B cell (primary cell): Measurements from ENCODE around the gene MRPL55. TPM values are rescaled to one million over a fixed set of nuclear protein-coding genes. Genes with fewer than 3 reads are reported as not detected.

ENCODE experiments used
- ATAC-seq: fragments of 200-7000 bp; cut with Tn5 transposase; one replicate; pipeline ENCODE4 v1.10.0; 2021; ENCODE audit warnings: low read depth, mild to moderate bottlenecking, moderate number of reproducible peaks, moderate library complexity
- CTCF ChIA-PET: fragments of 350-600 bp; sonication (Branson Sonifier 250); formaldehyde crosslinking; loops from one replicate; lab custom pipeline; 2021; ENCODE audit warnings: antibody characterized with exemption, inconsistent platforms; lab: Charles Lee
- POLR2A ChIA-PET: fragments of 350-600 bp; sonication (Branson Sonifier 250); formaldehyde crosslinking; loops from one replicate; lab custom pipeline; 2021; ENCODE audit warnings: antibody characterized with exemption; lab: Charles Lee
- DNase-seq: peaks from one replicate; pipeline ENCODE4 v3.0.0; 2013
- H2AFZ ChIP-seq: 2 replicates; pipeline ENCODE4 v1.6.1; 2012; ENCODE audit warnings: mild to moderate bottlenecking, low read depth, low read length; ENCODE audit not compliant: insufficient read depth, poor library complexity, severe bottlenecking
- H3K27ac ChIP-seq, 2 donors: 1 replicate in 1 of 2; 2 replicates in 1 of 2; pipeline ENCODE4 v1.5.1; 2012 to 2013; ENCODE audit warnings: low read length in 2 of 2, mild to moderate bottlenecking in 2 of 2, moderate library complexity in 1 of 2
- H3K27me3 ChIP-seq, 4 experiments: fragments of 200-600 bp in 1 of 4; sonication (generic) in 1 of 4; replicated peaks in 1 of 4; 1 replicate in 2 of 4; 2 replicates in 2 of 4; pipeline versions ENCODE4 v1.6.1 to v1.7.0; 2013 to 2016; ENCODE audit warnings: low read length in 3 of 4, mild to moderate bottlenecking in 2 of 4, mixed read lengths in 1 of 4, moderate library complexity in 1 of 4; ENCODE audit not compliant: insufficient read depth in 4 of 4, control insufficient read depth in 3 of 4; ENCODE audit errors: control extremely low read depth in 1 of 4
- H3K36me3 ChIP-seq, 2 experiments: replicated peaks in 1 of 2; 1 replicate in 1 of 2; 2 replicates in 1 of 2; pipeline versions ENCODE4 v1.6.1 to v1.7.1; 2013; ENCODE audit warnings: low read length in 1 of 2; ENCODE audit not compliant: insufficient read depth in 2 of 2, control insufficient read depth in 1 of 2; ENCODE audit errors: control extremely low read depth in 1 of 2, extremely low read depth in 1 of 2
- H3K4me1 ChIP-seq, 2 donors: fragments of 200-600 bp in 1 of 2; sonication (generic) in 1 of 2; 1 replicate in 1 of 2; 2 replicates in 1 of 2; pipeline versions ENCODE4 v1.5.1 to v1.6.1; 2013 to 2017; ENCODE audit warnings: low read length in 2 of 2; ENCODE audit not compliant: control insufficient read depth in 2 of 2, insufficient read depth in 2 of 2
- H3K4me2 ChIP-seq: replicated peaks from 2 replicates; pipeline ENCODE3; 2012; ENCODE audit warnings: mild to moderate bottlenecking, low read depth, low read length; ENCODE audit not compliant: poor library complexity, severe bottlenecking
- H3K4me3 ChIP-seq, 5 experiments: fragments of 200-600 bp in 1 of 5; sonication (generic) in 1 of 5; 1 replicate in 3 of 5; 2 replicates in 2 of 5; pipeline versions ENCODE4 v1.5.1 to v1.7.0; 2011 to 2016; ENCODE audit warnings: low read length in 4 of 5, mild to moderate bottlenecking in 4 of 5, low read depth in 2 of 5, control low read depth in 1 of 5, moderate library complexity in 1 of 5; ENCODE audit not compliant: insufficient read depth in 1 of 5; ENCODE audit errors: control extremely low read depth in 1 of 5, extremely low read depth in 1 of 5
- H3K79me2 ChIP-seq: fragments of 200-600 bp; sonication (generic); one replicate; pipeline ENCODE4 v1.6.0; 2016; ENCODE audit warnings: low read length; ENCODE audit not compliant: control insufficient read depth, insufficient read depth
- H3K9ac ChIP-seq: fragments of 200-600 bp; sonication (generic); 2 replicates; pipeline ENCODE4 v1.6.1; 2017; ENCODE audit warnings: mild to moderate bottlenecking, low read length, moderate library complexity
- H3K9me3 ChIP-seq, 3 donors: one replicate each; pipeline versions ENCODE4 v1.6.1 to v1.7.1; 2013; ENCODE audit warnings: low read length in 2 of 3; ENCODE audit not compliant: control insufficient read depth in 2 of 3, insufficient read depth in 1 of 3; ENCODE audit errors: control extremely low read depth in 1 of 3
- H4K20me1 ChIP-seq: 2 replicates; pipeline ENCODE4 v1.6.0; 2012; ENCODE audit warnings: mild to moderate bottlenecking, low read length; ENCODE audit not compliant: insufficient read depth, control insufficient read depth, poor library complexity, severe bottlenecking
- H3K27ac Mint-ChIP-seq: one replicate; pipeline ENCODE4 v1.8.0; 2021; ENCODE audit warnings: mixed read lengths
- H3K27me3 Mint-ChIP-seq: one replicate; pipeline ENCODE4 v1.8.0; 2021; ENCODE audit warnings: mixed read lengths
- H3K4me1 Mint-ChIP-seq: one replicate; pipeline ENCODE4 v1.8.0; 2021; ENCODE audit warnings: mixed read lengths
- H3K4me3 Mint-ChIP-seq: one replicate; pipeline ENCODE4 v1.8.0; 2021; ENCODE audit warnings: mixed read lengths
- H3K9me3 Mint-ChIP-seq: one replicate; pipeline ENCODE4 v1.8.0; 2022; ENCODE audit warnings: mixed read lengths; ENCODE audit not compliant: insufficient read depth
- EZH2 ChIP-seq: IDR thresholded peaks from 2 replicates; pipeline ENCODE4 v1.6.1; 2012; ENCODE audit warnings: borderline replicate concordance, low read depth, mild to moderate bottlenecking, moderate library complexity, low read length; ENCODE audit not compliant: insufficient read depth, poor library complexity, severe bottlenecking
- WGBS: methylation state at CpG from one replicate; pipeline ENCODE4 v1.1.5; 2013; ENCODE audit warnings: missing lambda C conversion rate; ENCODE audit not compliant: insufficient coverage; 5-methylcytosine and 5-hydroxymethylcytosine counted together
- intact Hi-C: fragments of 100-400 bp; cut with micrococcal nuclease; formaldehyde crosslinking; loops from one replicate; pipeline ENCODE4 v1.10.0; 2022
- polyA plus RNA-seq: library from polyadenylated mRNA; depleted of rRNA; stranded (reverse); fragments of >200 nt; gene quantifications from 2 replicates; pipeline ENCODE4 v1.2.3, GENCODE V29; 2012
- total RNA-seq, 2 donors: library from RNA; stranded (reverse); fragments of 120-200 nt in 1 of 2; gene quantifications; 1 replicate in 1 of 2; 2 replicates in 1 of 2; pipeline versions ENCODE4 v1.2.3 to v1.2.4, GENCODE V29; 2013 to 2022
- TF ChIP-seq, protein P1 (sequence below): fragments of 200-600 bp; IDR thresholded peaks from one replicate; pipeline ENCODE4 v1.8.0; 2022; ENCODE audit warnings: antibody characterized with exemption, mild to moderate bottlenecking

MRPL55 gene
- total and polyA plus RNA-seq, 2 donors (not counting 1 experiment from before 2014, with no cell fraction given), result 38.9 to 297 TPM

DNA sequence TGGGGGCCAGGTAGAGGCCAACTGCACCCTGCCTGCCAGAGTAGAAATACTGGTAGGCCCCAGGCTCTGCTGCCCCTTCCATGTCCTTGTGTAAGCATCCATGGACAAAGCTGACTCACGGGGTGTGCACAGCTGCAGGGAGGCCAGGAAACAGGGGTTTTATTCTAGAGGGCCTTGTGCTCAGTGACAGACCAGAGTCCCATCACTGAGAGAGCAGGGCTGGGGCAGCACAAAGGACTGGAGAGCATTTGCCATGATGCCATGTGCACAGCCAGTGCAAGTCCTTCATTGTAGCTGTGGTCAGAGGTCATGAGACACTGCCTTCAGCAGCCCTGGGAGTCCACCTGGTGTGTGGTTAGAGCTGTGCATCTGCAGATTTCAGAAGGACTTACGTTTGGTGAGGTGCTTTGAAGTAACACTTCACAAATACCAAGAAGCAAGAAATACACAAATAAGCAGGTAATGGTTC, 18.5 kb downstream of the MRPL55 start:
- 23% methylated on average over 1 of the region's 2 CpGs for WGBS
- ChIA-PET CTCF (interaction anchor here (1.3 kb wide), 1 partner anchor 10 kb away, joined by 3 read pairs; no protein-coding TSS in a partner anchor), POLR2A (no interaction called here)
- H3K9me3 Mint-ChIP-seq, result peaks cover 4% of the 10 kb centered on the region
- no peak overlapping the region for H3K9ac ChIP-seq
- intact Hi-C loops, result no loop called here
- peak overlapping the region; percentile 49 for H3K4me2 ChIP-seq
- H3K27me3 ChIP-seq, result no peaks in the 10 kb centered on the region
- DNase-seq (no peak), ATAC-seq (no peak)
- H3K4me1 ChIP-seq, result peaks cover 59 to 65% of the 10 kb centered on the region in 2 donors
- H4K20me1 ChIP-seq, result peaks cover 98% of the 10 kb centered on the region
- H3K4me1 Mint-ChIP-seq, result peaks cover 74% of the 10 kb centered on the region
- peak overlapping the region in 1 of 2 donors; percentile 28 for H3K27ac ChIP-seq
- peak overlapping the region; percentile 20 for H3K27ac Mint-ChIP-seq
- peaks cover 0 to 28% of the 10 kb centered on the region in 2 experiments for H3K36me3 ChIP-seq
- H3K79me2 ChIP-seq, result peaks cover 100% of the 10 kb centered on the region
- H3K4me3 Mint-ChIP-seq, result peak overlapping the region; percentile 39
- no peak overlapping the region for H2AFZ ChIP-seq
- no peak for TF ChIP-seq EZH2
- TF ChIP-seq, protein P1, sequence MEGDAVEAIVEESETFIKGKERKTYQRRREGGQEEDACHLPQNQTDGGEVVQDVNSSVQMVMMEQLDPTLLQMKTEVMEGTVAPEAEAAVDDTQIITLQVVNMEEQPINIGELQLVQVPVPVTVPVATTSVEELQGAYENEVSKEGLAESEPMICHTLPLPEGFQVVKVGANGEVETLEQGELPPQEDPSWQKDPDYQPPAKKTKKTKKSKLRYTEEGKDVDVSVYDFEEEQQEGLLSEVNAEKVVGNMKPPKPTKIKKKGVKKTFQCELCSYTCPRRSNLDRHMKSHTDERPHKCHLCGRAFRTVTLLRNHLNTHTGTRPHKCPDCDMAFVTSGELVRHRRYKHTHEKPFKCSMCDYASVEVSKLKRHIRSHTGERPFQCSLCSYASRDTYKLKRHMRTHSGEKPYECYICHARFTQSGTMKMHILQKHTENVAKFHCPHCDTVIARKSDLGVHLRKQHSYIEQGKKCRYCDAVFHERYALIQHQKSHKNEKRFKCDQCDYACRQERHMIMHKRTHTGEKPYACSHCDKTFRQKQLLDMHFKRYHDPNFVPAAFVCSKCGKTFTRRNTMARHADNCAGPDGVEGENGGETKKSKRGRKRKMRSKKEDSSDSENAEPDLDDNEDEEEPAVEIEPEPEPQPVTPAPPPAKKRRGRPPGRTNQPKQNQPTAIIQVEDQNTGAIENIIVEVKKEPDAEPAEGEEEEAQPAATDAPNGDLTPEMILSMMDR, result no peak
- H3K27me3 Mint-ChIP-seq, result no peaks in the 10 kb centered on the region
- H3K4me3 ChIP-seq, result peak overlapping the region in 1 of 5 experiments; percentile 9
- H3K9me3 ChIP-seq, result peaks cover 0 to 23% (median 8%) of the 10 kb centered on the region in 3 donors
